Hepatocyte (in vitro differentiated cells): ENCODE measurements around the gene SHC3.

Source experiments
- CTCF ChIP-seq: fragments of 200-600 bp; sonication (generic); IDR thresholded peaks from 2 replicates; pipeline ENCODE4 v1.5.1; 2016; ENCODE audit warnings: antibody characterized with exemption, mild to moderate bottlenecking; ENCODE audit not compliant: poor library complexity
- EZH2 ChIP-seq: fragments of 200-600 bp; sonication (generic); IDR thresholded peaks from 2 replicates; pipeline ENCODE4 v1.6.1; 2016; ENCODE audit warnings: antibody characterized with exemption, mild to moderate bottlenecking, borderline replicate concordance

- TF ChIP-seq CTCF (no peak), EZH2 (no peak)
Observed at GRCh38 chr9:89053301-89053700, 125.3 kb downstream of the SHC3 start.
